Neural crest cell (in vitro differentiated cells): ENCODE measurements around the gene ACACA. TPM values are rescaled to one million over a fixed set of nuclear protein-coding genes. Genes with fewer than 3 reads are reported as not detected.

Experiments
- DNase-seq: peaks from one replicate; pipeline ENCODE4 v3.0.0; 2021; ENCODE audit warnings: low read depth, mixed read lengths, low spot score
- H3K27ac Mint-ChIP-seq: one replicate; pipeline ENCODE4 v1.8.0; 2021; ENCODE audit warnings: mild to moderate bottlenecking, mixed read lengths; ENCODE audit not compliant: unreplicated experiment
- H3K27me3 Mint-ChIP-seq: 2 replicates; pipeline ENCODE4 v1.8.0; 2021; ENCODE audit warnings: low read depth, mild to moderate bottlenecking, mixed read lengths
- H3K36me3 Mint-ChIP-seq: 2 replicates; pipeline ENCODE4 v1.8.0; 2021; ENCODE audit warnings: low read depth, mild to moderate bottlenecking, mixed read lengths
- H3K4me1 Mint-ChIP-seq: 2 replicates; pipeline ENCODE4 v1.8.0; 2021; ENCODE audit warnings: mixed read lengths
- H3K4me3 Mint-ChIP-seq: one replicate; pipeline ENCODE4 v1.8.0; 2021; ENCODE audit warnings: mild to moderate bottlenecking, mixed read lengths
- H3K9me3 Mint-ChIP-seq: 2 replicates; pipeline ENCODE4 v1.8.0; 2021; ENCODE audit warnings: mixed read lengths
- CTCF ChIP-seq: fragments of 200-600 bp; sonication (generic); conservative IDR thresholded peaks from 2 replicates; pipeline ENCODE4 v1.5.0; 2021; ENCODE audit warnings: antibody characterized with exemption, mild to moderate bottlenecking
- total RNA-seq: library from RNA; stranded (reverse); gene quantifications from 2 replicates; pipeline ENCODE4 v1.2.1, GENCODE V29; 2021

Gene ACACA
- total RNA-seq, 1 donor from 2014 or later, result 211 TPM

GRCh38 chr17:37322106-37322505 lies 84.5 kb downstream of the ACACA start:
- no peak for DNase-seq
- Mint-ChIP-seq H3K27ac (no peak overlapping the region), H3K27me3 (no peaks in the 10 kb centered on the region), H3K36me3 (peaks cover 10% of the 10 kb centered on the region), H3K4me3 (no peak overlapping the region), H3K9me3 (no peaks in the 10 kb centered on the region), H3K4me1 (peaks cover 13% of the 10 kb centered on the region)
- TF ChIP-seq CTCF, result no peak

GRCh38 chr17:37318931-37319594 lies 87.6 kb downstream of the ACACA start:
- H3K9me3 Mint-ChIP-seq, result no peaks in the 10 kb centered on the region
- no peak for DNase-seq
- no peak for TF ChIP-seq CTCF
- no peaks in the 10 kb centered on the region for H3K27me3 Mint-ChIP-seq
- H3K4me1 Mint-ChIP-seq, result peaks cover 21% of the 10 kb centered on the region
- peaks cover 18% of the 10 kb centered on the region for H3K36me3 Mint-ChIP-seq
- no peak overlapping the region for H3K4me3 Mint-ChIP-seq
- no peak overlapping the region for H3K27ac Mint-ChIP-seq

- Mint-ChIP-seq H3K4me3 (no peak overlapping the region), H3K4me1 (peaks cover 21% of the 10 kb centered on the region), H3K9me3 (no peaks in the 10 kb centered on the region), H3K27me3 (no peaks in the 10 kb centered on the region), H3K27ac (no peak overlapping the region), H3K36me3 (peaks cover 19% of the 10 kb centered on the region)
- DNase-seq, result no peak
- TF ChIP-seq CTCF, result no peak
These were observed 88.8 kb downstream of the ACACA start for GRCh38 chr17:37317867-37318266.

GRCh38 chr17:37315601-37316000 lies 91.0 kb downstream of the ACACA start:
- no peak overlapping the region for H3K27ac Mint-ChIP-seq
- no peak overlapping the region for H3K4me3 Mint-ChIP-seq
- no peaks in the 10 kb centered on the region for H3K9me3 Mint-ChIP-seq
- peaks cover 14% of the 10 kb centered on the region for H3K4me1 Mint-ChIP-seq
- TF ChIP-seq CTCF, result no peak
- H3K27me3 Mint-ChIP-seq, result no peaks in the 10 kb centered on the region
- DNase-seq, result no peak
- peaks cover 27% of the 10 kb centered on the region for H3K36me3 Mint-ChIP-seq

GRCh38 chr17:37312137-37312923 lies 94.3 kb downstream of the ACACA start:
- no peak for TF ChIP-seq CTCF
- no peak for DNase-seq
- H3K4me3 Mint-ChIP-seq, result no peak overlapping the region

More at GRCh38 chr17:37312137-37312923, 94.3 kb downstream of the ACACA start:
- H3K4me1 Mint-ChIP-seq, result peaks cover 8% of the 10 kb centered on the region
- peaks cover 27% of the 10 kb centered on the region for H3K36me3 Mint-ChIP-seq
- no peaks in the 10 kb centered on the region for H3K9me3 Mint-ChIP-seq
- no peaks in the 10 kb centered on the region for H3K27me3 Mint-ChIP-seq
- H3K27ac Mint-ChIP-seq, result no peak overlapping the region
